22Rv1 (cell line): ENCODE results near the gene IKZF5.

Experiments
- ZFX ChIP-seq: fragments of 450-650 bp; IDR thresholded peaks from 2 replicates; pipeline ENCODE4 v1.6.1; 2017; ENCODE audit warnings: antibody characterized with exemption, borderline replicate concordance
- TF ChIP-seq, protein P1 (sequence below): fragments of 450-650 bp; IDR thresholded peaks from 2 replicates; pipeline ENCODE4 v1.5.1; 2017; ENCODE audit warnings: mild to moderate bottlenecking

DNA sequence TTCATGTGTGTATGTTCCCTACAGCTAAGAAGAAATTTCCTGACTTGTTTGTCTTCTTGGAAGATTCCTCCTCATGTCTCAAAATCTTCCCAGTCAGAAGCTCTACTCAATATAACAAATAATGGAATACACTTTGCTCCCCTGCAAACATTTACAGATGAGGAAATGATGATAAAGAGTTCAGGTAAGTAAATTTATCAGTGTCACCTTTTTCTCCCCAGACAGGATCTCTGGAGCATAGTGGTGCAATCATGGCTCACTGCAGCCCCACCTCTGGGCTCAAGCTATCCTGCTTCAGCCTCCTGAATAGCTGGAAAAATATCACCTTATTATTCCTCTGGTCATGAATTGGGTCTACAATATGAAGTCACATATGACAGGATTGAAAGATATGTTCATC lies 25.7 kb upstream of the IKZF5 start:
- TF ChIP-seq, protein P1, sequence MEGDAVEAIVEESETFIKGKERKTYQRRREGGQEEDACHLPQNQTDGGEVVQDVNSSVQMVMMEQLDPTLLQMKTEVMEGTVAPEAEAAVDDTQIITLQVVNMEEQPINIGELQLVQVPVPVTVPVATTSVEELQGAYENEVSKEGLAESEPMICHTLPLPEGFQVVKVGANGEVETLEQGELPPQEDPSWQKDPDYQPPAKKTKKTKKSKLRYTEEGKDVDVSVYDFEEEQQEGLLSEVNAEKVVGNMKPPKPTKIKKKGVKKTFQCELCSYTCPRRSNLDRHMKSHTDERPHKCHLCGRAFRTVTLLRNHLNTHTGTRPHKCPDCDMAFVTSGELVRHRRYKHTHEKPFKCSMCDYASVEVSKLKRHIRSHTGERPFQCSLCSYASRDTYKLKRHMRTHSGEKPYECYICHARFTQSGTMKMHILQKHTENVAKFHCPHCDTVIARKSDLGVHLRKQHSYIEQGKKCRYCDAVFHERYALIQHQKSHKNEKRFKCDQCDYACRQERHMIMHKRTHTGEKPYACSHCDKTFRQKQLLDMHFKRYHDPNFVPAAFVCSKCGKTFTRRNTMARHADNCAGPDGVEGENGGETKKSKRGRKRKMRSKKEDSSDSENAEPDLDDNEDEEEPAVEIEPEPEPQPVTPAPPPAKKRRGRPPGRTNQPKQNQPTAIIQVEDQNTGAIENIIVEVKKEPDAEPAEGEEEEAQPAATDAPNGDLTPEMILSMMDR: no peak
- no peak for TF ChIP-seq ZFX
